GM19240 (cell line): ENCODE data around the gene ITPR2.
A peak's percentile ranks its signal among the peaks of the same experiment; 100 is the strongest.
"Not testable (repeated sequence)": the region's sequence is repeated elsewhere in the genome, so short reads cannot be mapped to it uniquely, and the experiment has no call there.

Source experiments
- DNase-seq: peaks from one replicate; pipeline ENCODE4 v3.0.0; 2011; ENCODE audit warnings: low spot score; ENCODE audit not compliant: insufficient read length

The ITPR2 gene

GRCh38 chr12:26678697-26679660, 154.0 kb downstream of the ITPR2 start:
- DNase-seq = no peak

GRCh38 chr12:26671487-26671886, 161.5 kb downstream of the ITPR2 start:
- not testable (repeated sequence) for DNase-seq

GRCh38 chr12:26668847-26669246, 164.1 kb downstream of the ITPR2 start:
- DNase-seq = no peak

- no peak for DNase-seq
Observed at GRCh38 chr12:26668230-26668629, 164.8 kb downstream of the ITPR2 start.

- no peak for DNase-seq
Observed at GRCh38 chr12:26666286-26666685, 166.7 kb downstream of the ITPR2 start.

- no peak for DNase-seq
Observed at GRCh38 chr12:26661399-26661798, 171.6 kb downstream of the ITPR2 start.

- no peak for DNase-seq
Observed at GRCh38 chr12:26659930-26660329, 173.1 kb downstream of the ITPR2 start.

- DNase-seq = no peak
Observed at GRCh38 chr12:26658991-26659390, 174.0 kb downstream of the ITPR2 start.

GRCh38 chr12:26654623-26655022, 178.4 kb downstream of the ITPR2 start:
- no peak for DNase-seq

GRCh38 chr12:26651566-26652188, 181.3 kb downstream of the ITPR2 start:
- DNase-seq = peak; percentile 14

GRCh38 chr12:26651036-26651435, 182.0 kb downstream of the ITPR2 start:
- no peak for DNase-seq

GRCh38 chr12:26648999-26649398, 184.0 kb downstream of the ITPR2 start:
- DNase-seq = no peak

- no peak for DNase-seq
Observed at GRCh38 chr12:26648584-26648983, 184.4 kb downstream of the ITPR2 start.

GRCh38 chr12:26648066-26648465, 184.9 kb downstream of the ITPR2 start:
- no peak for DNase-seq

GRCh38 chr12:26647088-26647487, 185.9 kb downstream of the ITPR2 start:
- DNase-seq = no peak

GRCh38 chr12:26646571-26646970, 186.4 kb downstream of the ITPR2 start:
- no peak for DNase-seq

- not testable (repeated sequence) for DNase-seq
Observed at GRCh38 chr12:26644376-26644775, 188.6 kb downstream of the ITPR2 start.

- no peak for DNase-seq
Observed at GRCh38 chr12:26643532-26644315, 189.3 kb downstream of the ITPR2 start.

GRCh38 chr12:26642361-26642760, 190.6 kb downstream of the ITPR2 start:
- DNase-seq = no peak

- no peak for DNase-seq
Observed at GRCh38 chr12:26636710-26637328, 196.2 kb downstream of the ITPR2 start.

- no peak for DNase-seq
Observed at GRCh38 chr12:26633591-26634210, 199.3 kb downstream of the ITPR2 start.
